GM20431 (cell line): ENCODE measurements around the gene FKBP6.
"Not testable (repeated sequence)": the region's sequence is repeated elsewhere in the genome, so short reads cannot be mapped to it uniquely, and the experiment has no call there.

Experiments
- in situ Hi-C: fragments of 300-500 bp; cut with MseI, MboI; formaldehyde crosslinking; loops from one replicate; pipeline ENCODE4 v1.15.0; 2020; ENCODE audit warnings: low sequenced_read_pairs; ENCODE audit not compliant: unreplicated experiment

Gene FKBP6

DNA sequence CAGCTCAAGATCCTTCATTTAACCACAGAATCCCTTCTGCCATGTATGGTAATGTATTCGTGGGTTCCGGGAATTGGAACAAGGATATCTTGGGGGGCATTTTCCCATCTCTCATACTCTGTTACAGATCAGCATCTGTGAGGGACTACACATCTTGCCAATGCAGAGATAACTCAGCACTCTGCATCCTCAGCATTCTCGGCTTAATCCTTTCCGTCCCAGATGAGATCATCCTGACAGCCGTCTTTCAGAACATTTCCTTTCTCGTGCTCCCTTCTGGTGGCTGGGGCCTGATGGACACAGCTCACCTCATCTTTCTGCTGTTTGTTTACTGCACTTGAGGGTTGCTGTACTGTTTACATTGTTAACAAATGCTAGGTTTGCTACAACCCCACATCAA, 25.3 kb downstream of the FKBP6 start:
- in situ Hi-C loops = no loop called here

DNA sequence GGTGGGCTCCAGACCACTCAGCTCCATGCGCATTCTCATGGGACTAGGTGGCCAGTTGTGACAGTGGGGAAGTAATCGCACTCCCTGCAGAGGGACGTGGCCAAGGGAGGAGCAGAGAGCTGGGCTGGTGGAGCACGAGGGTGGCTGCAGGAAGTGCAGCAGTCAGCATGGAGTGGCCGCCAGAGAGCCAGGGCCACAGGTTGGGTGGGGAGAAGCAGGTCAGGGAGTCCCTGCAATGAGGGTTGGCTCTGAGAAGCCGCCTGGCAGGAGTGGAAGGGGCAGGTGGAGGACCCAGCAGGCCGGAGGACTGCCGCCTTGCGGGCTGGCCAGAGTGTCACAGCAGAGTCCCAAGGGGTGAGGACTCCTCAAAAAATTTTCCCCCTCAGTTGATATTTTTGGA, 26.2 kb downstream of the FKBP6 start:
- in situ Hi-C loops = no loop called here

DNA sequence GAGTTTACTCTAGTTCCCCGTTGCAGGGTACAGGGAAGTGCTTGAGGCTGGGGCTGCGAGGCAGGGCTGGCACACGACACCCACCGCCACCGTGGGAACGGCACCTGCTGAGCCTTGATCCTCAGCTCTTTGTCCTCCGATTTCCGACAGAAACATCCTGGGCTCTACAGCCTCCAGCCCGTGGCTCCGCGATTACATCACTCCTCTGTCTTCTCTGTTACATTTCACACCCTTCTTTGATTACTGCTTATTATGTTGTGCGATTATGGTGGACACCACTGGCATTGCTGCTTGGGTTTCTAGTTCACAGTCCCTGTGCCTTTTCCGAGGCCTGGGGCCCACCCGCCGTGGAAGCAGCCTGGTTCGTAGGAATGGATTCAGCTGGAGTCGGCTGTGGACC, 26.9 kb downstream of the FKBP6 start:
- in situ Hi-C loops = no loop called here

DNA sequence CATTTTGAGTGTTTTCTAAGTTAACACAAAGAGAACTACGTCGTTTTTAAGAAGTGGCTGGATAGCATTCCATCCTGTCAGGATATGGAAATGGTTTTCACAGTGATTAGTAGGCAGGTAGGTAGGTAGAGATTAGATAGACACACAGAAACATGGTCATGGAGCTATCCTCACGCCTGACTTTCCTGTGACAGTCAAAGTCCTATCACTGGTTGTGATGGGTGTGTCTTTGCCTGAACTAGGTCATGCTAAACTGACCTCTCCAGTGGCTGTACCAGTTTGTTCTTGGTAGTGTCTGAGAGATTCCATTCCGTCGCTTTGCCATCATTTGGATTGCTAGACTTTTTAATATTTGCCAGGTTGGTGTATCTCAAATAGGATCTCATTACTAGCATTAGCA, 28.2 kb downstream of the FKBP6 start:
- in situ Hi-C loops = no loop called here

DNA sequence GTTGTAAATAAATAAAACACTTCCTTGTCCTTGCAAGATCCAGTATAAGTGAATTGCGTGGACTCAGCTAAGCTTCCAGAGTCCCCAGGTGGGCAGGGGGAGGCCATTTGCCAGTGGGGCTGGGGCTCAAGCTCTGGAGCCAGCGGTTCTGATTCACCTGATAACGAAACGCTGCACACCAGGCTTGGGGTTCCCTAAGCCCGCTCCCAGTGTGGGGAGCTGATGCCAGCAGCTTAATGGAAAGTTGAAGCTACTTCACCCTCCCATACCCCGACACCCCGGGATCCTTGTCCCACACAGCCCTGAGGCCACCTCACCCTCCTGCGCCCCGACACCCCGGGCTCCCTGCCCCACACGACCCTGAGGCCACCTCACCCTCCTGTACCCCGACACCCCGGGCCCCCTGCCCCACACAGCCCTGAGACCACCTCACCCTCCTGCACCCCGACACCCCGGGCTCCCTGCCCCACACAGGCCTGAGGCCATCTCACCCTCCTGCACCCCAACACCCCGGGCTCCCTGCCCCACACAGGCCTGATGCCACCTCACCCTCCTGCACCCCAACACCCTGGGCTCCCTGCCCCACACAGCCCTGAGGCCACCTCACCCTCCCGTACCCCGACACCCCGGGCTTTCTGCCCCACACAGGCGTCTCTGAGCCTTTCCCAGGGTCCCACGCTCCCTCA, 30.8 kb downstream of the FKBP6 start:
- in situ Hi-C loops = no loop called here

DNA sequence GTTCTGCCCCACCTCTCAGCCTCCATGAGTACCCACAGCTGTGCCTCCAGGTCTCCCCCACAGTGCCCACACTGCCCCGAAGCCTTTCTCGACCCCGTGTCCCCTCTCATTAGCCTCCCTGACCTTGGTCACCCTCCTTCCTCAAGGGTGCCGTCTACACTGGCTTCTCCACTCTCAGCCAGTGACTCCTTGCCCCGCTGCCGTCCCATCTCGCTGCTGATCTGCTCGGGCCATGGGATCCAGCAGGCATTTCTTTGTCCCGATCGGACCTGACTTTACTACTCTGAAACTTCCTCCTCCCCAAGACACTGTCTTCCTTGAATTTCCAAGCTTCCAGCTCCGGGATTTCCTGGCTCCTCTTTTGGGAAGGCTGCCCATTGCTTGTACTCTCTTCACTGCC, 31.3 kb downstream of the FKBP6 start:
- in situ Hi-C loops = no loop called here

DNA sequence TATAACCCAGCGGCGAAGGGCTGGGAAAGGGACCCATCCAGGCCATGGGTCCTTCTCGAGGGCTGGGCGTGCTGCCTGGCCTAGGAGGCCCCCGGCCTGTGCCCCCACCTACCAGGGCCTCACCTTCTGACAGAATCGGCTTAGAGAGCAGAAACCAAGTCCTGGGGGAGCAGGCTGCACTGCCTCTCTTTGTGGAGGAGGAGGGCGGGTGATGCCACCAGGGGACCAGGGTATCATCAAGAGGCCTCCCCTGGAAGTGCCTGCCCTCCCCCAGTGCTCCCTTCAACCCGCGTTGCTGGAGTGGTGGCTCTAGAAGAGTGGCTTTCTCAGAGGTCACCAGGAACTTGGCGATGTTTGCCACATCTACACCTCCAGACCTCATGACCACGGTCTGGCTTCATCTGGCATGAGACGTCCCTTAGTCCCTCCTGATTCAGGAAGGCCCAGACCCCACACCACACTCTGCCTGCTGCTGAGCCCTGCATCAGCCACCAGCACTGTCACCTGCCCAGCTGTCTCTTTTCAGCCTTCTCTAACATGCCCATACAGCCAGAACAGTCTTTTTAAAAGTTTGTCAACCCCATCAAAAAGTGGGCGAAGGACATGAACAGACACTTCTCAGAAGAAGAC, 31.9 kb downstream of the FKBP6 start:
- in situ Hi-C loops = no loop called here

DNA sequence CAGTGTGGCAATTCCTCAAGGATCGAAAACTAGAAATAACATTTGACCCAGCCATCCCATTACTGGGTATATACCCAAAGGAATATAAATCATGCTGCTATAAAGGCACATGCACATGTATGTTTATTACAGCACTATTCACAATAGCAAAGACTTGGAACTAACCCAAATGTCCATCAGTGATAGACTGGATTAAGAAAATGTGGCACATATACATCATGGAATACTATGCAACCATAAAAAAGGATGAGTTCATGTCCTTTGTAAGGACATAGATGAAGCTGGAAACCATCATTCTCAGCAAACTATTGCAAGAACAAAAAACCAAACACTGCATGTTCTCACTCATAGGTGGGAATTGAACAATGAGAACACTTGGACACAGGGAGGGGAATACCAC, 32.6 kb downstream of the FKBP6 start:
- in situ Hi-C loops = not testable (repeated sequence)

DNA sequence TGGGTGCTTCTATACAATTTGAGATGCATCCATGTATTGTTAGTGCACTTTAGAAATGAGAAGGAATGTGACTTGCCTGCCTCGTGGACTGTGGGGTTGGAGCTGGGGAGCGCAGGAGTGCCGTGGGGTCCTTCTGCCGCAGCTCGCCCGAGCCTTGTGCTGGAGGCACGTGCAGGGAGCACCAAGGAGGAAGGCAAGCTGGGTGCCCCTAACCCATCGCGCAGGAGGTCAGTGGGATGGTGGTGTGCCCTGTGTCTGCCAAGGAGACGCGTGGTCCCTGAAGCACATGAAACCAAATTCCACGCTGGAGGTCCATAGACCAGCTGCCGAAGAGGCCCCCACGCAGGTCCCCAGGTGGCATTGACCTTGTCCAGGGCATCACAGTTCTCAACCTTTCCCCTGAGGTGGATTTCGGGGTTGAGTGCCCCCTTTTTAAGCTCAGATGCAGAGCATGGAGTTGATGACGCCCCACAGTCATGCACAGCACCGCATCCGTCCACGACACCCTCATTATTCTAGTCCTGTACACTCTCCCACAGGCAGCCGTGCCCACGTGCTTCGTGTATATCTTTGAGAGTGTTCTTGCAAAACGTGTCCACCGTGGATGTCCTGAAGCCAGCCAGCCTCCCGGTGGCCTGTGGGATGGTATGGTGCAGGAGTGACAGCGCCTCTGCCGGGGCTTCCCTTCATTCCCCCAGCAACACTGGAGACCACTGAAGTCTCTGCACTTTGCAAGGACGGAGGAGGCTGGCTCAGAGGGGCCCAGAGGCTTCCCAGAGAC, 35.5 kb downstream of the FKBP6 start:
- in situ Hi-C loops = no loop called here

DNA sequence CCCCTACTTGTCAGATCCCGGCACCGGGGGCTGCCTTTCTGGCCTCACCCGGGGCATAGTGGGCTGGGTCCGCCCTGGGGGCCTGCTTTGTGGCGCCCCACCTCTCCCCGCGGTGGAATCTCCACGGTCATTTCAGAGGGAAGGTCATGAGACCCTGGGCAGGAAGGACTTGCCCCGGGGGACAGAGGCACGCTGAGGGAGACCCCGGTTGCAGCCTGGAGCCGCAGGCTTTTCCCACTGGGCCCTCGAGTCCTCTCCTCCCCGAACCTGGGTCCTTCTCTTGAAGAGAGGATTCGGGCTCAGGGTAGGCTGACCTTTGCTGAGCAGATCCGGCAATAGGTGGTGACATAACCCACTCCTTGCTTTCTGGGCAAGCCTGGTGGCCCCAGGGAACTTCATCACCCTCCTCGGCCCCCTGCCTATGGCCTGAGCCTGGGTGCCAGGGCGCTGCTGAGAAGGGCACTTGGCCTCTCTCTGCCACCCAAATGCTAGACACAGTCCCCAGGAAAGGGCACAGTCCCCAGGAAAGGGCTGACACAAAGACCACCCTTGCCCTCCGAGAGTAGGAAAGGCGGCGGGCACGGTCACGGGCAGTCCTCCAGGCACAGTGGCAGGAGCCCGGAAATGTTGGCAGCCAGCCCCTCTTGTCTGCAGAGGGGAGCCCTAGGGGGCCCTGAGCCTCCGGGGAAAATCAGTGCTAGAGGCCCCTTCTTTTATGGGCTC, 36.2 kb downstream of the FKBP6 start:
- in situ Hi-C loops = no loop called here

DNA sequence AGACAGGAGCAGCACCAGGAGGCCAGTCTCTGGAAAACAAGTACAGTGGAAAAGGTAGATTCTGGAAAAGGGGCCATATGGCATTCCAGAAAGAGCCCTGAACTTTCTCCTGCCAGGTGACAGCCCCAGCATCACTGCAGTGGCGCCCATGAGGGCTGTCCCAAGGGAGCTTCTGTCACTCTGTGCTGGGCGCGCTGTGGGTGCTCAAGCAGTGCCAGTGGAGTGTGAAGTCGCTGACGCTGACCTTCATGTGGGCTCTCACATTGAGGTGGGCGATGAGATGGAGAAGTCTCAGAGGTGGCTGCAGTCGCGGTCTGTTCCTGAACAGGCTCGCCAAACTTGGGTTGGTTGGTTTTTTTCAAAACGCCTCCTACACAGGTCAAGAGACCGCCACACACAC, 38.2 kb downstream of the FKBP6 start:
- in situ Hi-C loops = no loop called here

DNA sequence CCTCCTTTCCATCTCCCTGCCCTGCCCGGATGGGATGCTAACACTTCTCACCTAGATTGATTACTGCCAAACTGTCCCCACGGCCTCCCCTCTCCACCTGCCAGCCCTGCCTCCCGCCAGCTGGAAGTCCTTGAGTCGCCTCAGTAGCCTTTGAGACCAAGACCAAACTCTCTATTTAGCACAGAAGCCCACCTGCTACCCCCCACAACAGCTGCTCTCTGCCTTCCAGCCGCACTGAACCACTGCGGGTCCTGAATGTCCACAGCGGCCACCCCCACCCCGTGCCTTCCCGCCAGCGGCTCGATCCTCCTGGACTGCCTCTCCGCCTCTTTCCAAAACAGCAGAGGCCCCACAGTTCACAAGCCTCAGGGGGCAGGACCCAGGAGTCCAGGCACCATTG, 39.0 kb downstream of the FKBP6 start:
- in situ Hi-C loops = no loop called here

DNA sequence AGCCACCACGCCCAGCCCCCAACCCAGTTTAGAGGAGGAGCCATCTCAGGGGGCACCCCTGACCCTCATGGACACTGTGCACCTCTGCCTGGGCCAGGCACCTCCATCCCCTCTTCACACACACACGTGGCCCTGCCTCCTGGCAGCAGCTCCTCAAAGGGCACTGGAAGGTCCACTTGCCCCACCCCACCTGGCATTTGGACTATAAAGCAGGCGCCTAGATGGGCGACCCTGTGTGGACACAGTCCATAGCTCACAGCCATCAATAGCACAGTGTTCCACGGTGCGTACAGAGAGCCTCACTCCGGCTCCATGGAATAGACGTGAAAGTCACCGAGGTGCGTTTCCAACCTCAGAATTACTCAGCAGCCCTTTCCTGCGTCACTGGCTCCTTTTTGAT, 41.0 kb downstream of the FKBP6 start:
- in situ Hi-C loops = no loop called here

DNA sequence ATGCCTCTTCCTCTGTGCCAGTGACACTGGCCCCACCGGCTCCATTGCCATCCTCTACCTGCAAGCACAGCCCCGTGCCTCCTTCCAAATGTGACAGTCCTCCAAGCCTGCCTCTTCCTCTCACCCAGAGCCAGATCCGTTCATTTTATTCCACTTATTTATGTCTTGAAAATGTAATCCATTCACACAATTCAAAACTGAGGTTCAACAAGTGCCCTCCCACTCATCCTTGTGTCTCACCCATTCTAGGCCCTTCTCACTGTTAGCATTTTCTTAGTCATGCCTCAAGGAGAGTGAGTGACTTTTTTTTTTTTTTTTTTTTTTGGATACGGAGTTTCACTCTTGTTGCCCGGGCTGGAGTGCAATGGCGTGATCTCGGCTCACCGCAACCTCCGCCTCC, 41.7 kb downstream of the FKBP6 start:
- in situ Hi-C loops = no loop called here

DNA sequence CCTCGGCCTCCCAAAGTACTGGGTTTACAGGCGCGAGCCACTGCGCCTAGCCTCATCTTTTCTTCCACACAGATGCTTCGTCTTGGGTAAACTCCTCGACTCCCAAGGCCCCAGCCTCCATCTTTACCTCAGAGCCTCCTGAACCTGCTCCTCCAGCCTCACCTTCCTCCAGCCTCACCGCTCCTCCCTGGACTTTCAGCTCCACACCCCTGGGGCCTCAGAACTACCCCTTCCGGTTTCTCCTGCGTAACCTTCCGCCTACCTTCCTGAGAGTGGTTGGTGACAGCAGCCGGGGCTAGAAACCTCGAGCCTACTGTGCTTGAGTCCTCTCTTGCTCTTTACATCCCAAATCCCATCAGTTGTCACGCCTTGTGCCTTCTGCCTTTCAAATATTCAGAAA, 45.8 kb downstream of the FKBP6 start:
- in situ Hi-C loops = no loop called here

DNA sequence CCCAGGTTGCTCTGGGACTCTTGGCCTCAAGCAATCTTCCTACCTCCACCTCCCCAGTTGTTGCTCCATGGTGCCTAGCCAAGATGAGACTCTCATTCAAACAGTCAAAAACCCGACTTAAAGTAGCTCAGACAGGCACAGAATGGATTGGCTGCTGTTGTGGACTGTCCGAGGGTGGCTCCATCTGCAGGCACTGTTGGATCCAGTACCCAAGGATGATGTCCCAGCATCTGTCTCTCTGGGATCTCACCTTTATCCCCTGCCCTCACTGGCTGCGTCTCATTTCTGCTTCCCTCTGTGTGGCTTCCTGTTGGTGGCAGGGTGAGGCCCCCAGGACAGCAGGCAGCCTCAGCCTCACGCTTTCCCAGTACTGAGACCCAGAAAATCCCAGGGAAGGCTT, 48.3 kb downstream of the FKBP6 start:
- in situ Hi-C loops = not testable (repeated sequence)

DNA sequence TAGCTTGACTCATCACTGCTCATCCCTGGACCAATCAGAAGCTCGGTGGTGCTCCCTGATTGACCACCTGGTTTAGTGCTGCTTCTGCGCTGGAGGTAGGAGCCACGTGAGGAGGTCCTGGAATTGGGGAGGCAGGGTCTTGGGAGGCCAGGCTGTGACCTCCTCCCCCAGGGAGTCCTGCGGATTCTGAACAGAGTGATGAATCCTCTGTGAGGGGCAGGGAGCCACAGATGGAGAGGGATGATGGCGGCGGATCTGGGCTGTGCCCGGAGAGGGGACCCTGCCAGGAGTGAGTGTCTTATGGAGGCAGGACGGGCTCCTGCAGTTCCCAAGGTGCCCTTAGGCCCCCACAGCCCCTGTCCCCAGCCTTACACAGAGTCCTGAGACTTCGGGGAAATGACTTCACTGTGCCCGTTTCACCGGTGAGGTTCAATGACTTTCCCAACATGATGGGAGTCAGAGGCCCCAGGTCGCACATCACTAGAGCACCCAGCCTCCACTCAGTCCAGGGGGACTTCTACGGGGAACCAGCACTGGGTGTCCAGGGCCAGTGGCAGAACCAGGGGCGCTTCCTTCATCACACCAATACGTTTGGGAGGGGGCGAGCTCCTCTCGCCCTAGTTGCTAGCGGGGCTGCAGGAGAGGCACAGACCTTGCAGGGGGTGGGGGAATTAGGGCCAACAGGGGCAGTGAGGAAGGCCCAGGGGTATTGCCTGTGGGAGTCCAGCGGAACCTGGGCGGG, 48.9 kb downstream of the FKBP6 start:
- in situ Hi-C loops = no loop called here

DNA sequence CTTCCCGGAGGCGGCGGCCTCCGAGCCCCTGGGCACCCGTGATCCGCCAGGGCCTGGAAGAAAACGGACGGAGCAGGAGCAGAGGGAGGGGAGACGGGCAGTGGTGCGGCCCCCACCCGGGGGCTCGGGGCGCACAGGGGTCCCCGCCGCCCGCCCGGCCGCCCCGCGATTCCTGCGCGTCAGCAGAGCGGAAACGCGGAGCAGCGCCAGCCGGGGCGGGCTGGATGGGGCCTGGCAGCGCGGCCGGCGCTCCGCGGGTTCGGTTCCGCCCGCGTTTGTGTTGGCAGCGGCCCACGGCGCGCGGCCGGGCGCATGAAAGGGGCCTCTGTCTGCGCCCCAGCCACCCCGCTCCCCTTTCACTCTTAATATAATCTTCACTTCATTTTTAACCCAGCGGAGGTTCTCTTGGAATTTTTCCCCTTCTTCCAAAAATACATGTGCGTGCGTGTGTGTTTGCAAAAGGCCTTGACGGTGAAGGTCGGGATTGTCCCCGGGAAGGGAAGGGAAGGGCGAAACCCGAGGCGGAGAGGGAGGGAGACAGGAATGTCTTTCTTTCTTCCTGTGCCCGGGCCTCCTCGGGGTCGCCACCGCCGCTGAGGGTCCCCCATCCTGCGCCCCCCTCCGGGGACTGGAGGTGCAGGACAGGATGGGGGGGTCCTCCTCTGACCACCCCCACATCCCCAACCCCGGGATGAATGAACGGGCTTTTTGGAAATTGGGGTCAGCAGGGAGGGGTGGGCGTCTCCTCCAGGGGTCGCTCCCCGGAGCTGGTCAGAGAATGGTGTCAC, 49.6 kb downstream of the FKBP6 start:
- in situ Hi-C loops = not testable (repeated sequence)

DNA sequence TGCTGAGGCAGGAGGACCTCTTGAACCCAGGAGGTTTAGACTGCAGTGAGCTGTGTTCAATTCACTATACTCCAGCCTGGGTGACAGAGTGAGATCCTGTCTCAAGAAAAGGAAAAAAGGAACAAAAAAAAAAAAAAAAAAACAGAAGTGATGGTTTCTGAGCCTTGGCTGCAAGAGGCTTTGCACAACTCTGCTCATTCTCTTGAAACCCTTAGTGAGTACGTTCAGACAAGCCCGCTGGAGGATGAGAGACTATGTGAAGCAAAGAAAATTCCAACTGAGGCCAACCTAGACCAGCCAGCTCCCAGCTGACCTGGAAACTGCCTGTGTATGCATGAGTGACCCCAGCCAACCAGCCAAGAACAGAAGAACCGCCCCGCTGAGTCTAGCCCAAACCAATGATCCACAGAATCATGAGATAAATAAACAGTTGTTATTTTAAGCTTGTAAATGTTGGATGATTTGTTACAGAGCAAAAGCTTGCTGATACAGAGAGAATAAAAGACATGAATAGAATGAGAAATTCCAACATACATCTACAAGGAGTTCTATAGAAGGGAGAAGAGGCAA, 55.1 kb downstream of the FKBP6 start:
- in situ Hi-C loops = no loop called here
